Adrenal gland (tissue), 12 donors: ENCODE data around the gene PTCH2. TPM values are rescaled to one million over a fixed set of nuclear protein-coding genes. Genes with fewer than 3 reads are reported as not detected.
A peak's percentile ranks its signal among the peaks of the same experiment; 100 is the strongest.
"Not testable (repeated sequence)": the region's sequence is repeated elsewhere in the genome, so short reads cannot be mapped to it uniquely, and the experiment has no call there.

Experiments
- DNase-seq, 7 donors: peaks; one replicate each; pipeline ENCODE4 v3.0.0-alpha.2; 2019 to 2020
- H3K27ac ChIP-seq, 5 donors: fragments of 200-600 bp; sonication (generic) in 4 of 5; 1 replicate in 3 of 5; 2 replicates in 2 of 5; pipeline versions ENCODE4 v1.5.1 to v1.8.0; 2016 to 2020; ENCODE audit warnings: mild to moderate bottlenecking in 1 of 5
- H3K27me3 ChIP-seq: fragments of 200-600 bp; 2 replicates; pipeline ENCODE4 v1.8.0; 2021
- H3K36me3 ChIP-seq, 2 donors: fragments of 200-600 bp; replicated peaks in 1 of 2; 1 replicate in 1 of 2; 2 replicates in 1 of 2; pipeline versions ENCODE4 v1.5.1 to v1.8.0; 2018 to 2022
- H3K4me1 ChIP-seq, 2 donors: fragments of 200-600 bp; replicated peaks in 1 of 2; 1 replicate in 1 of 2; 2 replicates in 1 of 2; pipeline versions ENCODE4 v1.5.1 to v1.8.0; 2018 to 2021
- H3K4me3 ChIP-seq, 4 donors: fragments of 200-600 bp; sonication (generic) in 3 of 4; one replicate each; pipeline ENCODE4 v1.5.1; 2016 to 2018
- H3K9me3 ChIP-seq, 3 donors: fragments of 200-600 bp; sonication (generic) in 1 of 3; replicated peaks in 1 of 3; 1 replicate in 2 of 3; 2 replicates in 1 of 3; pipeline versions ENCODE4 v1.5.1 to v1.8.0; 2016 to 2021
- POLR2A ChIP-seq, 2 donors: fragments of 450-650 bp; IDR thresholded peaks; one replicate each; pipeline ENCODE4 v1.6.1; 2017; ENCODE audit warnings: antibody characterized with exemption in 2 of 2, mild to moderate bottlenecking in 2 of 2, moderate library complexity in 1 of 2
- WGBS, 4 donors: extraction: QIAGEN DNeasy Blood & Tissue Kit in 2 of 4; methylation state at CpG; one replicate each; pipeline versions ENCODE4 v1.1.5 to v1.1.7; 2013 to 2017; 5-methylcytosine and 5-hydroxymethylcytosine counted together
- intact Hi-C, 2 donors: fragments of 100-400 bp; cut with DNase I; formaldehyde crosslinking; loops; one replicate each; pipeline versions ENCODE4 v1.14.1 to v1.15.0; 2022 to 2023
- polyA plus RNA-seq, 3 donors: library from polyadenylated mRNA; stranded (reverse); fragments of 200-250 nt in 2 of 3; fragments of 350-450 nt in 1 of 3; fragmentation: Illumina TruSeq in 1 of 3; extraction: RNeasy Lipid Tissue Mini Kit (QIAGEN cat#74804) in 1 of 3; gene quantifications; one replicate each; pipeline ENCODE4 v1.2.3, GENCODE V29; 2013 to 2014
- total RNA-seq, 9 donors: library from RNA; depleted of rRNA in 4 of 9; stranded (reverse); fragments of >200 nt in 4 of 9; fragments of 120-200 nt in 1 of 9; fragmentation: NEBNext Ultra II Directional in 1 of 9; extraction: Animal tissue kit (Norgen Biotek cat#: 25700) in 1 of 9; gene quantifications; one replicate each; pipeline versions ENCODE4 v1.1.0 to v1.2.4, GENCODE V29; 2013 to 2023
- TF ChIP-seq, protein P1 (sequence below), 6 experiments: fragments of 450-650 bp in 4 of 6; fragments of 200-600 bp in 2 of 6; sonication (generic) in 1 of 6; IDR thresholded peaks; 1 replicate in 5 of 6; 2 replicates in 1 of 6; pipeline versions ENCODE4 v1.5.1 to v1.8.0; 2016 to 2021; ENCODE audit warnings: antibody characterized with exemption in 6 of 6, mild to moderate bottlenecking in 2 of 6, moderate library complexity in 1 of 6
- donor health status: healthy with polysubstance abuse.
- donor health status: Bipolar disorder and iron deficiency.
- donor health status: DM: yes; HTN: yes; CAD: no.
- donor health status: DM: no; HTN: no; CAD: no.
- donor health status: DM: no; HTN: no; CAD: no.
- donor health status: DM: yes; HTN: yes; CAD: no.

Gene PTCH2
- total and polyA plus RNA-seq, 12 donors: 0.40 to 7.8 (median 1.8) TPM

DNA sequence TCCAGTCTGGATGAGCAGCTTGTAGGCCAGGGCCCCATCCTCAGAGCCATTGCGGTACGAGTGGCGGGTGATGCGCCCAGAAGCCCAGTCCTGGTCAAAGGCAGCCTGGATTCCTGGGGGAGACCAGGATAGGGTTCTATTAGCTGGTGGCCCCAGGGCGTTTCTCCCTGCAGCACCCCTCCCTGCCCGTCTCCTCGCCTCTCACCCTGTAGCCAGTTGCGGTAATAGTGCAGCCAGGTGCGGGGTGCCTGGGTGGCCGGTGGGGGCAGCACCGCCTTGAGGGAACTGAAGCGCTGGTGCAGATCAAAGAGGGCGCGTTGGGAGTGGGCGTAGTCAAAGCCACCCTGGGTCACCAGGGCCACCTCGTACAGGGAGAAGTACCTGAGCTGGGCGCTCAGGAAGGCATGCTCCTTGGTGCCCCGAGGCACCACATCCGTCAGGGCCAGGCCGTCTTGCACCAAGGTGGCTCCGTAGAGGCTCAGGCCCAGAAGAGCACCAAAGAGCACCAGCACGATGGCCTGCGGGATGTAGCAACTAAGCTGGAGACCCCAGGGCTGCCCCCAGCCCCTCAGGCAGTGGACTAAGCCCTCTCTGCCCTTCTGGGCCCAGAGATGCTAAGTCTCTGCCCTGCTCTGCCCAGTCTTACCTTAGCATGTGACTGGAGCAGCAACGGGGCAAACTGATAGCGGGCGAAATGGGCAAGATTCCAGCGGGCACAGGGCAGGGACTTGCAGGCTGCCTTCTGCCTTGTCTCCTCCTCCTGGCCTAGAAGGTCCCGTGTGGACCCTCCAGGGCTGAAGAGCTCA, 15.7 kb downstream of the PTCH2 start:
- H3K9me3 ChIP-seq: no peaks in the 10 kb centered on the region
- WGBS, 4 donors: 89 to 95% (median 92%) methylated on average over 21 to 28 of the region's 28 CpGs
- no peaks in the 10 kb centered on the region for H3K4me1 ChIP-seq
- DNase-seq: peak in 1 of 7 donors; percentile 28
- TF ChIP-seq POLR2A (IDR thresholded peaks at IDR 0.05): no peak
- TF ChIP-seq, protein P1, sequence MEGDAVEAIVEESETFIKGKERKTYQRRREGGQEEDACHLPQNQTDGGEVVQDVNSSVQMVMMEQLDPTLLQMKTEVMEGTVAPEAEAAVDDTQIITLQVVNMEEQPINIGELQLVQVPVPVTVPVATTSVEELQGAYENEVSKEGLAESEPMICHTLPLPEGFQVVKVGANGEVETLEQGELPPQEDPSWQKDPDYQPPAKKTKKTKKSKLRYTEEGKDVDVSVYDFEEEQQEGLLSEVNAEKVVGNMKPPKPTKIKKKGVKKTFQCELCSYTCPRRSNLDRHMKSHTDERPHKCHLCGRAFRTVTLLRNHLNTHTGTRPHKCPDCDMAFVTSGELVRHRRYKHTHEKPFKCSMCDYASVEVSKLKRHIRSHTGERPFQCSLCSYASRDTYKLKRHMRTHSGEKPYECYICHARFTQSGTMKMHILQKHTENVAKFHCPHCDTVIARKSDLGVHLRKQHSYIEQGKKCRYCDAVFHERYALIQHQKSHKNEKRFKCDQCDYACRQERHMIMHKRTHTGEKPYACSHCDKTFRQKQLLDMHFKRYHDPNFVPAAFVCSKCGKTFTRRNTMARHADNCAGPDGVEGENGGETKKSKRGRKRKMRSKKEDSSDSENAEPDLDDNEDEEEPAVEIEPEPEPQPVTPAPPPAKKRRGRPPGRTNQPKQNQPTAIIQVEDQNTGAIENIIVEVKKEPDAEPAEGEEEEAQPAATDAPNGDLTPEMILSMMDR (IDR thresholded peaks at IDR 0.05): no peak
- intact Hi-C loops: loop anchor here in 1 of 2 donors (5.0 kb wide), 1 partner anchor 35 kb away; no protein-coding TSS in a partner anchor
- H3K36me3 ChIP-seq: no peaks in the 10 kb centered on the region
- H3K4me3 ChIP-seq: no peak overlapping the region
- H3K27ac ChIP-seq: peak overlapping the region in 1 of 5 donors; percentile 44
- no peaks in the 10 kb centered on the region for H3K27me3 ChIP-seq

DNA sequence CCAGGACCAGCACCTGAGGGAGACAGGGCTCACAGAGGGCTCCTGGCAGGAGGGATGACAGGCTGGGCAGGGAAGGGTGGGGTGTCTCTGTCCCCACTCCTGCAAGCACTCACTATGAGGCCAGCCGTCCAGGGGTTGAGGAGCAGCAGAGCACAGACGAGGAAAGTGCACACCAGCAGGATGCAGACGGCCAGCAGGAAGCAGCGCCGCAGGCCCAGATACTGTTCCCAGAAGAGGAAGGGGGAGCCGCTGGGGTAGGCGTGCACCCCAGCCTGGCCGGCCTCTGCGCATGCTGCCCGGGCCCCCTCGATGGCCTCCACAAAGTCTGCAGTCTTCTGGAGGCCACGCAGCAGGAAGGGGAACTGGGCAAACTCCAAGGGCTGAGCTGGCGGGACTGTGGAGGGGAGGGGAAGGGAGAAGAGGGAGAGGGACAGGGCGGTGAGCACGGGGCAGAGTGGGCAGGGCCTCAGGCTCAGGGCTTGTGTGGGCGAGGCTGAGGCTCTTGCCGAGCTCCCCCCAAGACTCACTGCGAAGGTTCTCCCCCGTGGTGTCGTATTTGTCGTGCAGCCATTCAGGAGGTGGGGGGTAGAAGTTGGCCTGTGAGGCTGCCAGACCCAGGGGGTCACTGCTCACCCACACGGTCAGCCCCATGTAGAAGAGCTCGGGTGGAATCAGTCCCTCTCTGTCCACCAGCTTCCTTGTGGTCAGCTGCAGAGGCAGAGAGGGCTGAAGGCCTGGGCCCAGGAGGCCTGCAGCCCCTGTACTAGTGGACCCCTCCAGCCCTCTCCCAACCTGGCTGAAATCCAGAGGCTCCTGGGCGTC, 16.5 kb downstream of the PTCH2 start:
- intact Hi-C loops: loop anchor here in 1 of 2 donors (5.0 kb wide), 1 partner anchor 34 kb away; no protein-coding TSS in a partner anchor
- peak in 5 of 7 donors; percentile 54 to 68 (median 61) for DNase-seq
- peak overlapping the region in 2 of 5 donors; percentile 44 to 66 for H3K27ac ChIP-seq
- H3K4me1 ChIP-seq: no peaks in the 10 kb centered on the region
- H3K9me3 ChIP-seq: no peaks in the 10 kb centered on the region
- WGBS, 4 donors: 61 to 66% (median 64%) methylated on average over 14 to 24 of the region's 24 CpGs
- no peak overlapping the region for H3K4me3 ChIP-seq
- TF ChIP-seq, protein P1 (IDR thresholded peaks at IDR 0.05): no peak
- no peak for TF ChIP-seq POLR2A (IDR thresholded peaks at IDR 0.05)
- no peaks in the 10 kb centered on the region for H3K36me3 ChIP-seq
- H3K27me3 ChIP-seq: no peaks in the 10 kb centered on the region

DNA sequence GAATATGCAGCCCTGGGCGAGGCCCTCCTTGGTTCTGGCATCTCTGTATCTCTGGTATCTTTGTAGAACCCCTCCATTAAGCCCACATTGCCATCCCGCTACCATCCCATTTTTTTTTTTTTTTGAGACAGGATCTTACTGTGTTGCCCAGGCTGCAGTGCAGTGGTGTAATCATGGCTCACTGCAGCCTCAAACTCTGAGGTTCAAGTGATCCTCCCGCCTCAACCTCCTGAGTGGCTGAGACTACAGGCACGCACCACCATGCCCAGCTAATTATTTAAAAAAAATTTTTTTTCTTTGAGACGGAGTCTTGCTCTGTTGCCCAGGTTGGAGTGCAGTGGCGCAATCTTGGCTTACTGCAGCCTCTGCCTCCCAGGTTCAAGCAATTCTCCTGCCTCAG, 18.7 kb downstream of the PTCH2 start:
- H3K36me3 ChIP-seq, intact Hi-C loops, H3K27me3 ChIP-seq, H3K4me3 ChIP-seq, H3K9me3 ChIP-seq, H3K27ac ChIP-seq: not testable (repeated sequence)
- peaks cover 8 to 11% of the 10 kb centered on the region in 2 donors for H3K4me1 ChIP-seq
- WGBS, 4 donors: 88 to 98% (median 90%) methylated on average over 6 of the region's 6 CpGs
- DNase-seq: peak in 1 of 7 donors; percentile 6

DNA sequence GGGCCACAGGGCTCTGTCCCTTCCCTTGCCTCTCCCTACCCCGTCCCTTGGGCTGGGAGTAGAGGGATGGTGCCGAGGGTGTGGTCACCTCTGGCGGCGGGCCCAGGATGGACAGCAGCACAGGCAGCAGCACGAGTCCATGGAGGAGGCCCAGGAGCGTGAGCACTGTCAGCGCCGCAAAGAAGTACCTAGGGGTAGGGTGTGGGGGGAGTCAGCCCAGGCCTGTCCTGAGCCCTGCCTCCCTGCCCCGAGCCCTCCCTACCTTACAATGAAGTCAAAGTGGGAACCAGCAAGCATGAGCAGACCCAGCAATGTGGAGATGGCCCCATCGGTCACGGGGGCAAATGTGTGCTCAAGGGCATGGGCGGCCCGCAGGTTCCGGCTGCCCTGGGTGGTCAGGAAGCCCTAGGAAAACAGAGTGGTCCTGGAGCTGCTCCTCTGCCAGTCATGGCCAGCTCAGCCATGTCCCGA, 20.0 kb downstream of the PTCH2 start:
- peaks cover 8 to 17% of the 10 kb centered on the region in 2 donors for H3K4me1 ChIP-seq
- H3K9me3 ChIP-seq: no peaks in the 10 kb centered on the region
- WGBS, 4 donors: 78 to 89% (median 85%) methylated on average over 7 to 15 of the region's 15 CpGs
- peak in 1 of 7 donors; percentile 41 for DNase-seq
- H3K36me3 ChIP-seq: no peaks in the 10 kb centered on the region
- TF ChIP-seq POLR2A (IDR thresholded peaks at IDR 0.05): no peak
- TF ChIP-seq, protein P1 (IDR thresholded peaks at IDR 0.05): no peak
- intact Hi-C loops: no loop called here
- no peak overlapping the region for H3K27ac ChIP-seq
- no peak overlapping the region for H3K4me3 ChIP-seq
- no peaks in the 10 kb centered on the region for H3K27me3 ChIP-seq
